HG03045 (cell line): ENCODE results near the gene NBL1.
"Not testable (repeated sequence)": the region's sequence is repeated elsewhere in the genome, so short reads cannot be mapped to it uniquely, and the experiment has no call there.

ENCODE experiments used
- ATAC-seq: cut with Tn5 transposase; IDR thresholded peaks from one replicate; pipeline ENCODE4 v1.9.1; 2021; ENCODE audit warnings: mild to moderate bottlenecking, moderate library complexity; ENCODE audit not compliant: unreplicated experiment

Gene NBL1

GRCh38 chr1:19621274-19621950 lies 22.7 kb upstream of the NBL1 start:
- no peak for ATAC-seq

- ATAC-seq, result no peak
Measured at GRCh38 chr1:19622204-19622603, 21.9 kb upstream of the NBL1 start.

- no peak for ATAC-seq
Measured at GRCh38 chr1:19623523-19623922, 20.6 kb upstream of the NBL1 start.

- no peak for ATAC-seq
Measured at GRCh38 chr1:19625291-19625937, 18.7 kb upstream of the NBL1 start.

- ATAC-seq, result no peak
Measured at GRCh38 chr1:19628879-19629278, 15.2 kb upstream of the NBL1 start.

GRCh38 chr1:19629357-19629756 lies 14.8 kb upstream of the NBL1 start:
- ATAC-seq, result no peak

- ATAC-seq, result not testable (repeated sequence)
Measured at GRCh38 chr1:19630192-19630591, 13.9 kb upstream of the NBL1 start.

GRCh38 chr1:19630720-19631395 lies 13.3 kb upstream of the NBL1 start:
- ATAC-seq, result no peak

- ATAC-seq, result no peak
Measured at GRCh38 chr1:19632211-19632610, 11.9 kb upstream of the NBL1 start.

- ATAC-seq, result no peak
Measured at GRCh38 chr1:19633106-19633505, 11.0 kb upstream of the NBL1 start.

GRCh38 chr1:19635064-19635463 lies 9.0 kb upstream of the NBL1 start:
- ATAC-seq, result not testable (repeated sequence)

GRCh38 chr1:19635646-19636045 lies 8.5 kb upstream of the NBL1 start:
- no peak for ATAC-seq

GRCh38 chr1:19636065-19636464 lies 8.0 kb upstream of the NBL1 start:
- no peak for ATAC-seq

GRCh38 chr1:19636749-19637148 lies 7.4 kb upstream of the NBL1 start:
- ATAC-seq, result not testable (repeated sequence)

- ATAC-seq, result no peak
Measured at GRCh38 chr1:19637606-19638005, 6.5 kb upstream of the NBL1 start.

GRCh38 chr1:19639228-19639627 lies 4.9 kb upstream of the NBL1 start:
- not testable (repeated sequence) for ATAC-seq

GRCh38 chr1:19639999-19640362 lies 4.1 kb upstream of the NBL1 start:
- ATAC-seq, result no peak

- no peak for ATAC-seq
Measured at GRCh38 chr1:19640363-19641316, 3.5 kb upstream of the NBL1 start.

- ATAC-seq, result no peak
Measured at GRCh38 chr1:19643121-19643520, 990 bp upstream of the NBL1 start.

- no peak for ATAC-seq
Measured at GRCh38 chr1:19644395-19644680, 227 bp downstream of the NBL1 start.

GRCh38 chr1:19644681-19645410 lies 735 bp downstream of the NBL1 start:
- ATAC-seq, result no peak
